ENCODE measurements around the gene OR2T11.

- no peak for TF ChIP-seq CTCF (IDR thresholded peaks at IDR 0.05)
- TF ChIP-seq POLR2AphosphoS5 (IDR thresholded peaks at IDR 0.05): no peak
Measured at GRCh38 chr1:248613742-248614141, 21.1 kb downstream of the OR2T11 start.

All from suprapubic skin (tissue), 3 donors.